Right lobe of liver (tissue), 4 donors: Measurements from ENCODE around the gene FGF14.

ENCODE experiments used
- POLR2A ChIP-seq: fragments of 450-650 bp; IDR thresholded peaks from one replicate; pipeline ENCODE4 v1.6.1; 2017; ENCODE audit warnings: antibody characterized with exemption, mild to moderate bottlenecking
- TF ChIP-seq, protein P1 (sequence below), 4 donors: fragments of 200-600 bp in 3 of 4; fragments of 450-650 bp in 1 of 4; IDR thresholded peaks; one replicate each; pipeline versions ENCODE4 v1.5.1 to v1.8.0; 2016 to 2022; ENCODE audit warnings: antibody characterized with exemption in 4 of 4, mild to moderate bottlenecking in 2 of 4
- donor health status: DM: no; HTN: no; CAD: no.
- donor health status: DM: no; HTN: no; CAD: no.
- donor health status: DM: no; HTN: yes; CAD: no.

DNA sequence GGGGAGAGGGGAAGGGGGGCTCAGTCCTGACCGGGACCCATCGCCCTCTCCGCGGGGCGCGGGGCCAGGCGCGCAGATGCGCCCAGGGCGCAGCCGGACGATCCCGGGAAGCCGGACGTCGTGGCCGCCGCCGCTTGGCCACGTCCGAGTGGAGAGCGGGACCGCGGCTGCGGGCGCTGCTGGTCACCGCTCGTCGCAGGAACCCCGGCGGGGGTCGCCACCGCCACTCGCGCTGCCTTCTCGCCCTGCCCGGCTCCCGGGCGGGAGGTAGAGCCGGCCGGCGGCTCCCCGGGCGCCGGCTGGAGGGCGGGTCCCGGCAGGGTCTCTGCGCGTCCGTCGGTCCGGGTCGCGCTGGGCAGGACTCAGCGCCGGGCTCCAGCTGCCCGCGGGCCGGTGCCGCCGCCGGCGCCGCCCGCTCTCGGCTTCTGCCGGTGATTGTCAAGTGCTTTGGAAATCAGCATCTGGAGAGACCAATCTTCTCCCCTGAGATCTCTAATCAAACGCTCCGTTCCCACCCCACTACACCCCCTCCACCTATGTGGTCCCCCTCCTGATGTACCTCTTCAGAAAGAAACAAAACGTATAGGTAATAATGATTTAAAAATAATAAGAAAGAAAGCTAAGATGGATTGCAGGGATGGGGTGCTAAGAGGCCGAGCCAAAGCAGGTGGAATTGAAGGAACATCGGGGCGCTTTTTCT is 484.9 kb downstream of the FGF14 start:
- TF ChIP-seq, protein P1, sequence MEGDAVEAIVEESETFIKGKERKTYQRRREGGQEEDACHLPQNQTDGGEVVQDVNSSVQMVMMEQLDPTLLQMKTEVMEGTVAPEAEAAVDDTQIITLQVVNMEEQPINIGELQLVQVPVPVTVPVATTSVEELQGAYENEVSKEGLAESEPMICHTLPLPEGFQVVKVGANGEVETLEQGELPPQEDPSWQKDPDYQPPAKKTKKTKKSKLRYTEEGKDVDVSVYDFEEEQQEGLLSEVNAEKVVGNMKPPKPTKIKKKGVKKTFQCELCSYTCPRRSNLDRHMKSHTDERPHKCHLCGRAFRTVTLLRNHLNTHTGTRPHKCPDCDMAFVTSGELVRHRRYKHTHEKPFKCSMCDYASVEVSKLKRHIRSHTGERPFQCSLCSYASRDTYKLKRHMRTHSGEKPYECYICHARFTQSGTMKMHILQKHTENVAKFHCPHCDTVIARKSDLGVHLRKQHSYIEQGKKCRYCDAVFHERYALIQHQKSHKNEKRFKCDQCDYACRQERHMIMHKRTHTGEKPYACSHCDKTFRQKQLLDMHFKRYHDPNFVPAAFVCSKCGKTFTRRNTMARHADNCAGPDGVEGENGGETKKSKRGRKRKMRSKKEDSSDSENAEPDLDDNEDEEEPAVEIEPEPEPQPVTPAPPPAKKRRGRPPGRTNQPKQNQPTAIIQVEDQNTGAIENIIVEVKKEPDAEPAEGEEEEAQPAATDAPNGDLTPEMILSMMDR (IDR thresholded peaks at IDR 0.05) = no peak
- TF ChIP-seq POLR2A = no peak
